Mucosa of descending colon (tissue), 3 donors: ENCODE measurements around the gene ETV3L. TPM values are rescaled to one million over a fixed set of nuclear protein-coding genes. Genes with fewer than 3 reads are reported as not detected.

Experiments used
- ATAC-seq: fragments of 200-7000 bp; cut with Tn5 transposase; one replicate; pipeline ENCODE4 v1.9.1; 2020; ENCODE audit warnings: mild to moderate bottlenecking, moderate library complexity
- DNase-seq, 3 donors: peaks; one replicate each; pipeline ENCODE4 v3.0.0-alpha.2; 2020
- H3K36me3 ChIP-seq: fragments of 200-600 bp; one replicate; pipeline ENCODE4 v1.8.0; 2021; ENCODE audit warnings: low read depth, mild to moderate bottlenecking
- H3K4me1 ChIP-seq: fragments of 200-600 bp; one replicate; pipeline ENCODE4 v1.8.0; 2021; ENCODE audit warnings: low read depth, mild to moderate bottlenecking
- H3K4me3 ChIP-seq: fragments of 200-600 bp; one replicate; pipeline ENCODE4 v1.8.0; 2021; ENCODE audit warnings: mild to moderate bottlenecking
- H3K9me3 ChIP-seq: fragments of 200-600 bp; one replicate; pipeline ENCODE4 v1.8.0; 2021; ENCODE audit warnings: mild to moderate bottlenecking
- CTCF ChIP-seq: fragments of 200-600 bp; IDR thresholded peaks from one replicate; pipeline ENCODE4 v1.8.0; 2022; ENCODE audit warnings: antibody characterized with exemption, mild to moderate bottlenecking
- intact Hi-C, 2 donors: fragments of 100-400 bp; cut with DNase I in 1 of 2; cut with micrococcal nuclease in 1 of 2; formaldehyde crosslinking; loops; one replicate each; pipeline versions ENCODE4 v1.11.0 to v1.11.1; 2022; cut with DNase I, micrococcal nuclease
- total RNA-seq, 3 donors: library from RNA; stranded (reverse); fragmentation: NEBNext Ultra II Directional in 2 of 3; extraction: Animal tissue kit (Norgen Biotek cat#: 25700) in 2 of 3; gene quantifications; one replicate each; pipeline versions ENCODE4 v1.2.1 to v1.2.4, GENCODE V29; 2021 to 2023
- donor health status: DM: no; HTN: no; CAD: no; lungs with moderate emphysema.
- donor health status: DM: no; HTN: no; CAD: no.
- donor health status: DM: no; HTN: yes; CAD: no.

The ETV3L gene
- total RNA-seq, 3 donors from 2014 or later, result not detected

- ATAC-seq (no peak), DNase-seq (no peak)
- no peak for TF ChIP-seq CTCF
- intact Hi-C loops, result no loop called here
- no peak overlapping the region for H3K4me3 ChIP-seq
- H3K4me1 ChIP-seq, result peaks cover 19% of the 10 kb centered on the region
- H3K36me3 ChIP-seq, result peaks cover 7% of the 10 kb centered on the region
- no peaks in the 10 kb centered on the region for H3K9me3 ChIP-seq
Observed at GRCh38 chr1:157135646-157136045, 36.0 kb upstream of the ETV3L start.

DNA sequence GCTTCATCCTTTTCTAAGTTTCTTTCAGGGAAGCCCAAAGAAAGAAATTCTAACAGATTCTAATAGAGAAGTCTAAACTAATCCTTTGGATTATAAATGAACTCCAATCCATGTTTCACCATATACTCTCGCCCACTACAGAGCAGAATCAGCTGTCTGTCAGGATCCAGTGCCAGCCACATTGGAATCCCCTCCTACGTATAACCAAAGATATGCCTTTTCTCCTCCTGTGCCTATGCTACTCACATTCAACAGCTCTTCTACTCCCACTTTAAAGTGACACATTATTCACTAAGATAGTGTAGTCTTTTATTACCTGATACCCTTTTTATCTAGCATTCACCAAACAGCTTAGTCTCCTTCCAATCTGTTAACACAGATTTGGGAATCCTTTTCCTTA lies 35.5 kb upstream of the ETV3L start:
- no peaks in the 10 kb centered on the region for H3K9me3 ChIP-seq
- peaks cover 7% of the 10 kb centered on the region for H3K36me3 ChIP-seq
- H3K4me3 ChIP-seq, result no peak overlapping the region
- intact Hi-C loops, result no loop called here
- no peak for TF ChIP-seq CTCF
- ATAC-seq, result no peak
- DNase-seq, result no peak
- peaks cover 19% of the 10 kb centered on the region for H3K4me1 ChIP-seq

DNA sequence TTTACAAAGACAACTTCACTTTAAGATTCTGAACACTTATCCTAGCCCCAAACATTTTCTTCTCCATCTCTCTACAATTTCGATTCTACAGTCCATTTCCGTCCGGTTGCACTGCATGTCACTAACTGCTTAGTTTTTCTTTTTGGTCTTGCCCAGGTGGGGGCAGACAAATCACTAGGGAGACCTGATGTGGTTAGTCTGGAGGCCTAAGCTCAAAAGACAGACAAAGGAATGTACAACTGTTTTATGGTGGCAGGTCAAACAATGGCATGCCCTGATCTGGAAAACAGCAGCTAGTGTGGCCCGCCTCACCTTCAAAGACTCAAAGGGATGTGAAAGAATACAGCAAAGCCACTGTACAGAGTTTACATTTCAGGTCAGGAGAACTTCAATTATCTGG lies 34.8 kb upstream of the ETV3L start:
- DNase-seq (no peak), ATAC-seq (no peak)
- H3K36me3 ChIP-seq, result peaks cover 7% of the 10 kb centered on the region
- no peak for TF ChIP-seq CTCF
- H3K4me1 ChIP-seq, result peaks cover 19% of the 10 kb centered on the region
- intact Hi-C loops, result no loop called here
- no peak overlapping the region for H3K4me3 ChIP-seq
- no peaks in the 10 kb centered on the region for H3K9me3 ChIP-seq

DNA sequence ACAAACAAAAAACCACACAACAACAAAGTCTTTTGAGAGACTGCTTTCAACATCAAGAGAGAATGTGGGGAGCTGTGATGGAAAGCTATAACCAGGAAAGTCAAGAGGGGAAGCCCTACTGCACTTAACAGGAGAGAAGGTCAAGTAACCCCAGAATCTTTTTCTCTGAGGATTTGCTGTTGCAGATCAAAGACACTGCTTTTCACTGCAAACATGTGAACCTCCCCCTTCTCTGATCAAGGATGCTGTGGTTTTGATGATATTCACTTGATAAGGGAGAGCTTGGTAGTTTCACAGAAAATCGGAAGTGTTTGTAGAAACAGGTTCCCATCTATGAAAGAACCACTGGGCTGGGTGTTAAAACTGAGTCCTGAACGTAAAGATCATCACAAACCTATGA lies 33.8 kb upstream of the ETV3L start:
- no peak for DNase-seq
- H3K9me3 ChIP-seq, result no peaks in the 10 kb centered on the region
- no peak for ATAC-seq
- no peak overlapping the region for H3K4me3 ChIP-seq
- intact Hi-C loops, result no loop called here
- peaks cover 7% of the 10 kb centered on the region for H3K36me3 ChIP-seq
- TF ChIP-seq CTCF, result no peak
- peaks cover 15% of the 10 kb centered on the region for H3K4me1 ChIP-seq

DNA sequence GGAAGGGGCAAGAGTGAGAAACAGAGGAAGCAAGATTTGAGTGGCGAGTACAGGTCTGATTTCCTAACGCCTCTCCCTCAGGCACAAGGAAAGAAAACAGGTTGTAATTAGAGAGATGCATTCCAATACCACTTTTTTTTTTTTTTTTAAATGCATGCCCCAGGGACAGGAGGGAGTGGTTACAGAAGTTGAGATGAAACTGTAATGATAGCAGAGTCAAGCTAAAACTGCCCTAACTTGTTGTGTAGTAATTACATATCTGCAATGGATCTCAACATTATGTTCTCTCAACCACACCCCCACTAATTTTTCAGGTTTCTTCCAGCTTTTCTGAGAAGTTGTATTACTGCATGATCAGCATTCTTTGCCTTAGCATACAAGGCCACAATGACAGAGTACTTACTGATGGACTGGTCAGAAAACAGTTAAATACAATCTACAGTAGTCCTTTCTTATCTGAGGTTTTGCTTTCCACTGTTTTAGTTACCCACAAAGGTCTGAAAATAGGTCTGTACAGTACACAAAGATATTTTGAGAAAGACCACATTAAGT lies 33.1 kb upstream of the ETV3L start:
- Histone ChIP-seq H3K4me3 (no peak overlapping the region), H3K36me3 (peaks cover 7% of the 10 kb centered on the region), H3K4me1 (peaks cover 15% of the 10 kb centered on the region), H3K9me3 (no peaks in the 10 kb centered on the region)
- ATAC-seq (no peak), DNase-seq (no peak)
- no peak for TF ChIP-seq CTCF
- intact Hi-C loops, result no loop called here

- Histone ChIP-seq H3K36me3 (peaks cover 7% of the 10 kb centered on the region), H3K9me3 (no peaks in the 10 kb centered on the region), H3K4me1 (peaks cover 14% of the 10 kb centered on the region), H3K4me3 (no peak overlapping the region)
- DNase-seq (no peak), ATAC-seq (no peak)
- intact Hi-C loops, result no loop called here
- no peak for TF ChIP-seq CTCF
Observed at GRCh38 chr1:157132111-157132510, 32.5 kb upstream of the ETV3L start.
